Left ventricle myocardium inferior (tissue), 1 donor: Measurements from ENCODE around the gene NAA10. TPM values are rescaled to one million over a fixed set of nuclear protein-coding genes. Genes with fewer than 3 reads are reported as not detected.

Experiments
- DNase-seq: peaks from one replicate; pipeline ENCODE4 v3.0.0-alpha.2; 2020
- H3K27ac ChIP-seq: fragments of 200-600 bp; replicated peaks from 2 replicates; pipeline ENCODE4 v1.8.0; 2021
- H3K27me3 ChIP-seq: fragments of 200-600 bp; 2 replicates; pipeline ENCODE4 v1.8.0; 2021; ENCODE audit warnings: low read depth
- H3K36me3 ChIP-seq: fragments of 200-600 bp; 2 replicates; pipeline ENCODE4 v1.8.0; 2021
- H3K4me1 ChIP-seq: fragments of 200-600 bp; 2 replicates; pipeline ENCODE4 v1.8.0; 2021
- H3K4me3 ChIP-seq: fragments of 200-600 bp; 2 replicates; pipeline ENCODE4 v1.8.0; 2021; ENCODE audit warnings: mild to moderate bottlenecking, moderate library complexity
- H3K9me3 ChIP-seq: fragments of 200-600 bp; replicated peaks from 2 replicates; pipeline ENCODE4 v1.8.0; 2021
- CTCF ChIP-seq: fragments of 200-600 bp; IDR thresholded peaks from 2 replicates; pipeline ENCODE4 v1.8.0; 2021; ENCODE audit warnings: antibody characterized with exemption, mild to moderate bottlenecking, borderline replicate concordance
- intact Hi-C: fragments of 100-400 bp; cut with micrococcal nuclease; formaldehyde crosslinking; loops from one replicate; pipeline ENCODE4 v1.11.0; 2022
- total RNA-seq: library from RNA; stranded (reverse); fragmentation: NEBNext Ultra II Directional; extraction: Animal tissue kit (Norgen Biotek cat#: 25700); gene quantifications from one replicate; pipeline ENCODE4 v1.2.1, GENCODE V29; 2021
- donor health status: DM: no; HTN: yes; CAD: no; lungs with severe emphysema.

NAA10 gene
- total RNA-seq, 1 donor from 2014 or later: 67.1 TPM

GRCh38 chrX:153886915-153887314 is 47.9 kb downstream of the NAA10 start:
- H3K9me3 ChIP-seq: no peaks in the 10 kb centered on the region
- peaks cover 5% of the 10 kb centered on the region for H3K4me1 ChIP-seq
- intact Hi-C loops: no loop called here
- H3K27me3 ChIP-seq: peaks cover 50% of the 10 kb centered on the region
- no peaks in the 10 kb centered on the region for H3K36me3 ChIP-seq
- no peak overlapping the region for H3K4me3 ChIP-seq
- no peak for DNase-seq
- TF ChIP-seq CTCF: no peak
- no peak overlapping the region for H3K27ac ChIP-seq

DNA sequence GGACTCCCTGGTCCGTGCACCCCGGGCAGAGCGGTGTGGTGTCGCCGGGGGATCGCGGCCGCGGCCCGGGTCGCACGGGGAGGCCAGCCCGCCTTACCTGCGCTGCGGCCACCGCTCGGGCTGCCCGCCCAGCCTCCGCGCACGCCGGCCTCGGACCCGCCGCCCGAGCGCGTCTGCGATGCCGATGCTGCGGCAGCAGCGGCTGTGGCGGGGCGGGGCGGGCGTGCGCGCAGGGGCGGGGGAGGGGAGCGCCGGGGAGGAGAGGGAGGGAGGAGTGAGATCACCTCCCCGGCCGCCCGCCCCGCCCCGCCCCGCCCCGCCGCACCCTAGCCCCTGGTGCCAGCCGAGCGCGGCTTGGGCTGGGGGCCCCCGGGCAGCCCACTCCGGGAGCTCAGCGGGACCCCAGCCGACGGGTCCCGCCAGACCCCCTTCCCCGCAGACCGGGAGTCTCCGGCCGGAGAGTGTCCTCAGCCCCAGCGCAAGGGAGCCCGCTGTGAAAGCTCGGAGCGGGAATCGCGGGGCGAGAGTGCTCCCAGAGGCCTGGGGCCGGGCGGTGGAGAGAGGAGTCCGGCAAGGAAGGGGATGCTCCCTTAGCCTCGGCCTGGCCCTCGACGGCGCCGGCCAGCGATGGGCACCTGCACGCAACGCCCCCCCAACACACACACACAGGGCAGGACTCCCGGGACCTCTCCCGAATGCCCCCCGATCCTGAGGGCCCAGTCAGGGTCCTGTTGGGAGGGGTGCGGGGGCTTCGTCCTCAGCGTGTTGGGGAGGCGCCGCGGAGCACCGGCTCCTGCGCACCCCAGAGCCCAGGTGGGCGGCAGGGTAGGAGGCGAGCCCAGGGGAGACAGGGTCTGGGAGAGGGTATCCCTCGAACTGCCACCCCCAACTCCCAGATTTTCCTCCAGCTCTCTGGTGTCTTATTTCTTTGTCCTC is 48.6 kb downstream of the NAA10 start, which contains the start of gene L1CAM:
Gene L1CAM (minus strand): TSS at position 206 of the 936 bp plus-strand sequence. CDS start 10,337 bp downstream, outside the sequence.
- Histone ChIP-seq H3K27ac (no peak within 1 kb of the TSS), H3K4me3 (peak within 1 kb of the TSS; percentile 48), H3K36me3 (no peaks in the 10 kb centered on the region), H3K27me3 (peaks cover 57% of the 10 kb centered on the region), H3K9me3 (no peaks in the 10 kb centered on the region), H3K4me1 (peaks cover 5% of the 10 kb centered on the region)
- intact Hi-C loops: no loop called here
- DNase-seq: no peak
- no peak for TF ChIP-seq CTCF

GRCh38 chrX:153885208-153885787 is 49.5 kb downstream of the NAA10 start:
- Histone ChIP-seq H3K4me1 (peaks cover 5% of the 10 kb centered on the region), H3K27me3 (peaks cover 64% of the 10 kb centered on the region), H3K9me3 (no peaks in the 10 kb centered on the region), H3K4me3 (peak overlapping the region; percentile 48), H3K36me3 (no peaks in the 10 kb centered on the region), H3K27ac (no peak overlapping the region)
- no peak for DNase-seq
- no peak for TF ChIP-seq CTCF
- intact Hi-C loops: no loop called here

GRCh38 chrX:153884590-153884989 is 50.2 kb downstream of the NAA10 start:
- Histone ChIP-seq H3K9me3 (no peaks in the 10 kb centered on the region), H3K36me3 (no peaks in the 10 kb centered on the region), H3K27ac (no peak overlapping the region), H3K4me3 (peak overlapping the region; percentile 48), H3K27me3 (peaks cover 71% of the 10 kb centered on the region), H3K4me1 (peaks cover 5% of the 10 kb centered on the region)
- no peak for TF ChIP-seq CTCF
- no peak for DNase-seq
- intact Hi-C loops: no loop called here

DNA sequence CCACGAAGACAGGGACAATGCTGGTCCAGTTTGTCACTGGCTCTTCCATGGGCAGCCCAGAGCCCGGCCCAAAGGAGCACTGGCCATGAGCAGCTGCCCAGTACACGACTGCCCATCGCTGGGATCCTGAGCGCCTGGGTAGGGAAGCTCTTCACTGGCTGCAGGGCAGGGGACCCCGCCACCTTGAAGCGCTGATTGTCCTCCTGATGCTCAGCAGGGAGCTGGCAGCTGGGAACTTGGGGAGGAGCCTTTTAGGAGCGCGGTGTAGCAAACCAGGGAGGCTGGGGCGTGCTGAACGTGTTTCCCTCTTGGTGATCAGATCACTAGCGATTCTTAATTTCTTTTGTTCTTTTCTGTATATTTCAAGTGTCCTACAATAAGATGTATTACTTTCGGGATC is 50.7 kb downstream of the NAA10 start:
- no peak for DNase-seq
- no peaks in the 10 kb centered on the region for H3K9me3 ChIP-seq
- intact Hi-C loops: no loop called here
- H3K27me3 ChIP-seq: peaks cover 76% of the 10 kb centered on the region
- H3K4me1 ChIP-seq: peaks cover 5% of the 10 kb centered on the region
- H3K36me3 ChIP-seq: no peaks in the 10 kb centered on the region
- H3K27ac ChIP-seq: no peak overlapping the region
- TF ChIP-seq CTCF: no peak
- no peak overlapping the region for H3K4me3 ChIP-seq
